H1 (cell line): Measurements from ENCODE around the gene GLOD4. TPM values are rescaled to one million over a fixed set of nuclear protein-coding genes. Genes with fewer than 3 reads are reported as not detected.
A peak's percentile ranks its signal among the peaks of the same experiment; 100 is the strongest.
"Not testable (repeated sequence)": the region's sequence is repeated elsewhere in the genome, so short reads cannot be mapped to it uniquely, and the experiment has no call there.

Source experiments
- CTCF ChIA-PET: fragments of 300-600 bp; sonication (Branson Sonifier 250); formaldehyde crosslinking; loops from one replicate; lab custom pipeline; 2021; ENCODE audit not compliant: partially characterized antibody; lab: Charles Lee
- POLR2A ChIA-PET: fragments of 300-600 bp; sonication (Branson Sonifier 250); formaldehyde crosslinking; loops from one replicate; lab custom pipeline; 2021; ENCODE audit warnings: inconsistent platforms; ENCODE audit not compliant: partially characterized antibody; lab: Charles Lee
- DNase-seq, 2 experiments: peaks; one replicate each; pipeline versions ENCODE4 v3.0.0 to v3.0.0-alpha.2; 2010 to 2022; ENCODE audit warnings: low spot score in 2 of 2, low read depth in 1 of 2, mixed read lengths in 1 of 2
- FAIRE-seq: peaks from 2 replicates; lab custom pipeline; 2011; peaks lifted over from hg19 to GRCh38; lab: Jason Lieb, UNC
- H2AFZ ChIP-seq: 2 replicates; pipeline ENCODE4 v1.8.1; 2012; ENCODE audit warnings: low read length, inconsistent platforms
- H2AK5ac ChIP-seq: 2 replicates; pipeline ENCODE4 v1.6.1; 2013; ENCODE audit warnings: low read depth, low read length
- H2BK120ac ChIP-seq: replicated peaks from 2 replicates; pipeline ENCODE3; 2013; ENCODE audit warnings: low read depth, low read length, inconsistent platforms
- H2BK12ac ChIP-seq: 2 replicates; pipeline ENCODE4 v1.6.1; 2013; ENCODE audit warnings: low read depth, low read length
- H2BK15ac ChIP-seq: 2 replicates; pipeline ENCODE4 v1.6.1; 2013; ENCODE audit warnings: low read length
- H2BK20ac ChIP-seq: 2 replicates; pipeline ENCODE4 v1.6.1; 2013; ENCODE audit warnings: low read length
- H2BK5ac ChIP-seq: 2 replicates; pipeline ENCODE4 v1.6.1; 2013; ENCODE audit warnings: low read depth, low read length
- H3K14ac ChIP-seq: 2 replicates; pipeline ENCODE4 v1.6.1; 2013; ENCODE audit warnings: inconsistent platforms; ENCODE audit not compliant: insufficient read length
- H3K18ac ChIP-seq: 2 replicates; pipeline ENCODE4 v1.6.1; 2013; ENCODE audit warnings: low read length; ENCODE audit errors: extremely low read depth
- H3K23ac ChIP-seq: 2 replicates; pipeline ENCODE4 v1.6.1; 2013; ENCODE audit warnings: inconsistent platforms; ENCODE audit not compliant: insufficient read length
- H3K23me2 ChIP-seq: 2 replicates; pipeline ENCODE4 v1.6.1; 2013; ENCODE audit warnings: low read depth, low read length
- H3K27ac ChIP-seq: 2 replicates; pipeline ENCODE4 v1.6.1; 2011; ENCODE audit warnings: low read depth, low read length, inconsistent platforms
- H3K27me3 ChIP-seq, 4 experiments: replicated peaks in 1 of 4; 1 replicate in 1 of 4; 2 replicates in 3 of 4; pipeline versions ENCODE4 v1.6.1 to v1.8.1; 2011 to 2013; ENCODE audit warnings: low read length in 3 of 4, mild to moderate bottlenecking in 3 of 4, inconsistent platforms in 2 of 4, mixed read lengths in 2 of 4, moderate library complexity in 1 of 4; ENCODE audit not compliant: control insufficient read depth in 3 of 4, insufficient read depth in 3 of 4; ENCODE audit errors: extremely low read depth in 1 of 4
- H3K36me3 ChIP-seq, 4 experiments: 2 replicates each; pipeline versions ENCODE4 v1.6.1 to v1.8.1; 2011 to 2013; ENCODE audit warnings: mild to moderate bottlenecking in 4 of 4, low read length in 3 of 4, moderate library complexity in 2 of 4, control low read depth in 1 of 4, inconsistent platforms in 1 of 4; ENCODE audit not compliant: insufficient read depth in 4 of 4, control insufficient read depth in 2 of 4
- H3K4ac ChIP-seq: replicated peaks from 2 replicates; pipeline ENCODE3; 2013; ENCODE audit warnings: low read length, low read depth, mixed read lengths, inconsistent platforms; ENCODE audit not compliant: insufficient read length
- H3K4me1 ChIP-seq, 4 experiments: replicated peaks in 1 of 4; 1 replicate in 1 of 4; 2 replicates in 3 of 4; pipeline versions ENCODE4 v1.6.1 to v1.8.1; 2011 to 2013; ENCODE audit warnings: low read length in 3 of 4, inconsistent platforms in 2 of 4, mixed read lengths in 1 of 4; ENCODE audit not compliant: insufficient read depth in 4 of 4, control insufficient read depth in 3 of 4
- H3K4me2 ChIP-seq, 2 experiments: 2 replicates each; pipeline versions ENCODE4 v1.6.1 to v1.8.1; 2011 to 2013; ENCODE audit warnings: low read depth in 2 of 2, low read length in 2 of 2, control low read depth in 1 of 2, inconsistent platforms in 1 of 2, mild to moderate bottlenecking in 1 of 2; ENCODE audit not compliant: insufficient read depth in 1 of 2
- H3K4me3 ChIP-seq, 4 experiments: fragments of 200-600, 300-600 bp in 1 of 4; sonication (generic), shearing (Covaris generic), sonication (Bioruptor Twin) in 1 of 4; 2 replicates each; pipeline versions ENCODE4 v1.5.1 to v1.8.1; 2011 to 2016; ENCODE audit warnings: low read length in 4 of 4, low read depth in 3 of 4, control low read depth in 2 of 4, inconsistent platforms in 2 of 4, mild to moderate bottlenecking in 2 of 4, mixed read lengths in 1 of 4, moderate library complexity in 1 of 4; ENCODE audit not compliant: insufficient read depth in 2 of 4; ENCODE audit errors: extremely low read depth in 1 of 4
- H3K56ac ChIP-seq: replicated peaks from 2 replicates; pipeline ENCODE3; 2013; ENCODE audit warnings: low read depth, mild to moderate bottlenecking, mixed read lengths, low read length, inconsistent platforms; ENCODE audit not compliant: insufficient read length
- H3K79me1 ChIP-seq: 2 replicates; pipeline ENCODE4 v1.6.1; 2013; ENCODE audit warnings: low read depth, low read length, control low read depth
- H3K79me2 ChIP-seq, 2 experiments: 2 replicates each; pipeline versions ENCODE4 v1.6.1 to v1.8.1; 2012 to 2013; ENCODE audit warnings: low read length in 2 of 2, mild to moderate bottlenecking in 2 of 2, inconsistent platforms in 1 of 2; ENCODE audit not compliant: insufficient read depth in 2 of 2, control insufficient read depth in 1 of 2
- H3K9ac ChIP-seq, 4 experiments: replicated peaks in 1 of 4; 1 replicate in 1 of 4; 2 replicates in 3 of 4; pipeline versions ENCODE4 v1.6.1 to v1.8.1; 2011 to 2013; ENCODE audit warnings: low read depth in 3 of 4, low read length in 3 of 4, control low read depth in 2 of 4, mild to moderate bottlenecking in 2 of 4, moderate library complexity in 2 of 4, inconsistent platforms in 1 of 4; ENCODE audit errors: extremely low read depth in 1 of 4
- H3K9me3 ChIP-seq, 2 experiments: 2 replicates each; pipeline versions ENCODE4 v1.6.1 to v1.8.1; 2012 to 2013; ENCODE audit warnings: mild to moderate bottlenecking in 2 of 2, moderate library complexity in 2 of 2, control low read depth in 1 of 2, inconsistent platforms in 1 of 2, low read depth in 1 of 2, low read length in 1 of 2, mixed read lengths in 1 of 2; ENCODE audit not compliant: insufficient read depth in 2 of 2
- H4K20me1 ChIP-seq, 2 experiments: replicated peaks in 1 of 2; 2 replicates each; pipeline versions ENCODE3 to v1.8.1; 2011 to 2013; ENCODE audit warnings: inconsistent platforms in 2 of 2, low read length in 2 of 2, mild to moderate bottlenecking in 1 of 2; ENCODE audit not compliant: insufficient read depth in 2 of 2, control insufficient read depth in 1 of 2
- H4K5ac ChIP-seq: 2 replicates; pipeline ENCODE4 v1.6.1; 2013; ENCODE audit warnings: low read length, low read depth, mixed read lengths, inconsistent platforms; ENCODE audit not compliant: insufficient read length
- H4K8ac ChIP-seq: 2 replicates; pipeline ENCODE4 v1.8.0; 2013; ENCODE audit warnings: mild to moderate bottlenecking, moderate library complexity, low read length, inconsistent platforms; ENCODE audit not compliant: insufficient read depth; ENCODE audit errors: extremely low read depth
- H4K91ac ChIP-seq: replicated peaks from 2 replicates; pipeline ENCODE3; 2013; ENCODE audit warnings: low read length, mixed read lengths, inconsistent platforms; ENCODE audit not compliant: insufficient read length
- E2F6 ChIP-seq: IDR thresholded peaks from 2 replicates; pipeline ENCODE4 v1.6.1; 2012; ENCODE audit warnings: inconsistent platforms
- SP1 ChIP-seq: IDR thresholded peaks from 2 replicates; pipeline ENCODE4 v1.6.1; 2011; ENCODE audit warnings: low read depth, low read length
- TAF1 ChIP-seq: IDR thresholded peaks from 2 replicates; pipeline ENCODE4 v1.6.1; 2011; ENCODE audit warnings: mild to moderate bottlenecking, low read depth, low read length
- WGBS, 2 experiments: shearing (Covaris generic) in 1 of 2; methylation state at CpG; one replicate each; pipeline versions ENCODE4 v1.1.6 to v1.1.7; 2013 to 2015; ENCODE audit warnings: low lambda C conversion rate in 2 of 2, mixed read lengths in 2 of 2, inconsistent platforms in 1 of 2, low coverage in 1 of 2, missing lambda C conversion rate in 1 of 2; ENCODE audit not compliant: insufficient replicate concordance in 2 of 2, insufficient coverage in 1 of 2, insufficient read length in 1 of 2; ENCODE audit errors: extremely low coverage in 1 of 2, missing lambda C conversion rate in 1 of 2; 5-methylcytosine and 5-hydroxymethylcytosine counted together
- polyA plus RNA-seq, 7 experiments: library from polyadenylated mRNA; depleted of rRNA in 3 of 7; stranded (reverse) in 5 of 7; unstranded in 2 of 7; fragments of >200 nt in 5 of 7; fragments of 200-250 nt in 2 of 7; gene quantifications; 1 replicate in 5 of 7; 2 replicates in 1 of 7; 4 replicates in 1 of 7; pipeline versions ENCODE4 v1.2.1 to v1.2.3, GENCODE V29; 2011 to 2013; ENCODE audit warnings: missing spikeins in 2 of 7, mixed read lengths in 2 of 7
- total RNA-seq: library from RNA; stranded (reverse); fragmentation: NEBNext Ultra II Directional; extraction: Animal tissue kit (Norgen Biotek cat#: 25700); gene quantifications from 2 replicates; pipeline ENCODE4 v1.2.1, GENCODE V29; 2021

The GLOD4 gene
- total and polyA plus RNA-seq, 2 of the 8 experiments (the other 6 are each of a cell fraction or from before 2014, with no cell fraction given), result 36.8 to 81.3 TPM

- 34% methylated on average over 9 of the region's 12 CpGs; no CpG with 5 or more reads in 1 of the 2 experiments for WGBS, 2 experiments
- CTCF ChIA-PET, result interaction anchor here (0.7 to 17.5 kb wide), 5 partner anchors 10 to 208 kb away, joined by 3 to 258 read pairs (median 5); partner anchors contain the start of genes NXN and TIMM22
- Histone ChIP-seq H3K4me2 (peak overlapping the region; percentile 39 to 67), H2BK5ac (peak overlapping the region; percentile 18; the same call in 1 of the 2 replicates), H3K4me3 (peak overlapping the region in 3 of 4 experiments; percentile 7 to 51 (median 15); a peak in 4 of 8 replicates), H3K9ac (peak overlapping the region in 3 of 4 experiments; percentile 40 to 88 (median 44); a peak in 6 of 7 replicates), H3K4me1 (peaks cover 0 to 13% (median 3%) of the 10 kb centered on the region in 4 experiments; a peak in 6 of 7 replicates), H3K27ac (peak overlapping the region; percentile 61), H3K36me3 (peaks cover 4 to 21% (median 13%) of the 10 kb centered on the region in 4 experiments; a peak in 7 of 8 replicates), H4K8ac (peak overlapping the region; percentile 54; the same call in 1 of the 2 replicates)
- not testable (repeated sequence) for H2AFZ ChIP-seq, H3K18ac ChIP-seq, H3K23ac ChIP-seq, H2AK5ac ChIP-seq, H3K14ac ChIP-seq, H3K23me2 ChIP-seq, H3K27me3 ChIP-seq, H2BK20ac ChIP-seq, H4K91ac ChIP-seq, H4K20me1 ChIP-seq, FAIRE-seq, H3K9me3 ChIP-seq, H2BK120ac ChIP-seq, H4K5ac ChIP-seq, H3K79me2 ChIP-seq, H2BK15ac ChIP-seq, H3K4ac ChIP-seq, H3K56ac ChIP-seq, H2BK12ac ChIP-seq, H3K79me1 ChIP-seq
- POLR2A ChIA-PET, result interaction anchor here (0.7 to 4.1 kb wide), 10 partner anchors 9 to 206 kb away, joined by 3 to 21 read pairs (median 6); partner anchors contain the start of genes GLOD4, MRM3 and TIMM22
- DNase-seq, result peak in 1 of 2 experiments; percentile 54
- TF ChIP-seq SP1 (peak; percentile 57; the same call in 1 of the 2 replicates), TAF1 (0 out of 2 replicates have a peak, but pooled peaks have one; percentile 49), E2F6 (peak; percentile 52; the same call in 1 of the 2 replicates)
Observed at GRCh38 chr17:790874-791247, 8.8 kb upstream of the GLOD4 start.
